GM23338 (cell line): ENCODE results near the gene DENND6A. TPM values are rescaled to one million over a fixed set of nuclear protein-coding genes. Genes with fewer than 3 reads are reported as not detected.
A peak's percentile ranks its signal among the peaks of the same experiment; 100 is the strongest.

Experiments
- ATAC-seq: fragments of 200-7000 bp; cut with Tn5 transposase; 3 replicates; pipeline ENCODE4 v1.9.1; 2020
- DNase-seq: peaks from one replicate; pipeline ENCODE4 v3.0.0-alpha.2; 2015; ENCODE audit warnings: low spot score
- H2AFZ ChIP-seq: fragments of 200-600 bp; sonication (generic); 2 replicates; pipeline ENCODE4 v1.8.0; 2016; ENCODE audit warnings: antibody characterized with exemption, mild to moderate bottlenecking, moderate library complexity
- H3F3A ChIP-seq: fragments of 200-600 bp; sonication (generic); replicated peaks from 2 replicates; pipeline ENCODE4 v1.8.0; 2017; ENCODE audit warnings: antibody characterized with exemption, mixed run types, low read depth
- H3K27ac ChIP-seq: fragments of 200-600 bp; sonication (generic); 2 replicates; pipeline ENCODE4 v1.6.1; 2016; ENCODE audit warnings: low read depth
- H3K27me3 ChIP-seq: fragments of 200-600 bp; sonication (generic); 2 replicates; pipeline ENCODE4 v1.8.0; 2016; ENCODE audit warnings: mild to moderate bottlenecking, mixed run types, moderate library complexity; ENCODE audit not compliant: insufficient read depth
- H3K36me3 ChIP-seq: fragments of 200-600 bp; sonication (generic); 2 replicates; pipeline ENCODE4 v1.8.0; 2016; ENCODE audit warnings: mild to moderate bottlenecking; ENCODE audit not compliant: insufficient read depth
- H3K4me1 ChIP-seq: fragments of 200-600 bp; sonication (generic); 2 replicates; pipeline ENCODE4 v1.8.0; 2016; ENCODE audit warnings: mild to moderate bottlenecking, moderate library complexity; ENCODE audit not compliant: insufficient read depth
- H3K4me2 ChIP-seq: fragments of 200-600 bp; sonication (generic); 2 replicates; pipeline ENCODE4 v1.7.1; 2017; ENCODE audit warnings: mixed run types
- H3K4me3 ChIP-seq: fragments of 200-600 bp; sonication (generic); 2 replicates; pipeline ENCODE4 v1.6.1; 2016; ENCODE audit warnings: mixed run types
- H3K79me2 ChIP-seq: fragments of 200-600 bp; sonication (generic); replicated peaks from 2 replicates; pipeline ENCODE4 v1.8.0; 2017; ENCODE audit warnings: mild to moderate bottlenecking; ENCODE audit not compliant: insufficient read depth
- H3K9me2 ChIP-seq: fragments of 200-600 bp; sonication (generic); 2 replicates; pipeline ENCODE4 v1.8.0; 2017; ENCODE audit not compliant: insufficient read depth
- H4K20me1 ChIP-seq: fragments of 200-600 bp; sonication (generic); replicated peaks from 2 replicates; pipeline ENCODE4 v1.8.0; 2017; ENCODE audit warnings: mild to moderate bottlenecking; ENCODE audit not compliant: insufficient read depth
- H3K27ac Mint-ChIP-seq: 2 replicates; pipeline ENCODE4 v1.8.0; 2020; ENCODE audit warnings: inconsistent platforms, mild to moderate bottlenecking, moderate library complexity, mixed read lengths
- H3K27me3 Mint-ChIP-seq: 3 replicates; pipeline ENCODE4 v1.8.0; 2022; ENCODE audit warnings: low read depth, mild to moderate bottlenecking, moderate library complexity, mixed read lengths, inconsistent platforms; ENCODE audit not compliant: insufficient read depth, poor library complexity
- H3K36me3 Mint-ChIP-seq: 3 replicates; pipeline ENCODE4 v1.8.0; 2021; ENCODE audit warnings: low read depth, mild to moderate bottlenecking, inconsistent platforms, moderate library complexity, mixed read lengths
- H3K4me1 Mint-ChIP-seq: 3 replicates; pipeline ENCODE4 v1.8.0; 2020; ENCODE audit warnings: mild to moderate bottlenecking, inconsistent platforms, mixed read lengths
- H3K4me3 Mint-ChIP-seq: 3 replicates; pipeline ENCODE4 v1.8.0; 2021; ENCODE audit warnings: moderate library complexity, mild to moderate bottlenecking, inconsistent platforms, mixed read lengths
- H3K9me3 Mint-ChIP-seq: 3 replicates; pipeline ENCODE4 v1.8.0; 2020; ENCODE audit warnings: moderate library complexity, mild to moderate bottlenecking, inconsistent platforms, mixed read lengths
- CREB1 ChIP-seq: fragments of 250-450 bp; sonication (Bioruptor Pico); IDR thresholded peaks from 2 replicates; pipeline ENCODE4 v1.5.0; 2020; ENCODE audit warnings: low read depth, mild to moderate bottlenecking, moderate library complexity
- CTCF ChIP-seq, 2 experiments: fragments of 200-600 bp in 1 of 2; sonication (generic) in 1 of 2; conservative IDR thresholded peaks; 2 replicates each; pipeline versions ENCODE4 v1.5.1 to v1.6.1; 2016 to 2017; ENCODE audit warnings: antibody characterized with exemption in 2 of 2, low read depth in 2 of 2, mild to moderate bottlenecking in 2 of 2, moderate library complexity in 1 of 2
- EZH2 ChIP-seq: fragments of 200-600 bp; sonication (generic); IDR thresholded peaks from one replicate; pipeline ENCODE4 v1.8.0; 2017; ENCODE audit warnings: antibody characterized with exemption, mild to moderate bottlenecking, low read depth; ENCODE audit not compliant: unreplicated experiment
- EZH2phosphoT487 ChIP-seq: fragments of 200-600 bp; sonication (generic); IDR thresholded peaks from one replicate; pipeline ENCODE4 v1.8.1; 2018; ENCODE audit warnings: antibody characterized with exemption; ENCODE audit not compliant: unreplicated experiment
- JUNB ChIP-seq: IDR thresholded peaks from one replicate; pipeline ENCODE4 v1.6.1; 2016; ENCODE audit warnings: antibody characterized with exemption; ENCODE audit not compliant: unreplicated experiment
- NANOG ChIP-seq: IDR thresholded peaks from 2 replicates; pipeline ENCODE4 v1.6.1; 2016; ENCODE audit warnings: antibody characterized with exemption, borderline replicate concordance
- POLR2AphosphoS5 ChIP-seq: IDR thresholded peaks from 2 replicates; pipeline ENCODE4 v1.6.1; 2016; ENCODE audit warnings: antibody characterized with exemption, low read depth
- STAT1 ChIP-seq: IDR thresholded peaks from one replicate; pipeline ENCODE4 v1.6.1; 2016; ENCODE audit warnings: antibody characterized with exemption; ENCODE audit not compliant: unreplicated experiment
- ZNF114 ChIP-seq: fragments of 250-450 bp; sonication (Bioruptor Pico); IDR thresholded peaks from 2 replicates; pipeline ENCODE4 v1.5.0; 2020; ENCODE audit warnings: mild to moderate bottlenecking, moderate library complexity
- ZNF331 ChIP-seq: fragments of 250-450 bp; sonication (Bioruptor Pico); IDR thresholded peaks from 2 replicates; pipeline ENCODE4 v1.5.0; 2020; ENCODE audit warnings: low read depth, mild to moderate bottlenecking, moderate library complexity
- polyA plus RNA-seq: library from polyadenylated mRNA; unstranded; fragments of >200 nt; fragmentation: Nextera tagmentation; extraction: Ambion mirVana; gene quantifications from 2 replicates; pipeline ENCODE4 v1.2.1, GENCODE V29; 2016
- total RNA-seq: library from RNA; depleted of rRNA; stranded (reverse); fragments of >200 nt; shearing (Covaris generic); gene quantifications from 2 replicates; pipeline ENCODE4 v1.2.3, GENCODE V29; 2014
- TF ChIP-seq, protein P1 (sequence below): IDR thresholded peaks from 2 replicates; pipeline ENCODE4 v1.6.1; 2016; ENCODE audit warnings: antibody characterized with exemption
- TF ChIP-seq, protein P2 (sequence below): IDR thresholded peaks from one replicate; pipeline ENCODE4 v1.6.1; 2018; ENCODE audit warnings: antibody characterized with exemption; ENCODE audit not compliant: unreplicated experiment

DENND6A gene
- total and polyA plus RNA-seq, 2 experiments from 2014 or later = 7.5 to 17.5 TPM

- H3K4me2 ChIP-seq = peak overlapping the region; percentile 5; the same call in 1 of the 2 replicates
- H3K9me2 ChIP-seq = no peaks in the 10 kb centered on the region
- DNase-seq = no peak
- no peaks in the 10 kb centered on the region; the same call in 2 of the 3 replicates for H3K36me3 Mint-ChIP-seq
- H3K27me3 Mint-ChIP-seq = peaks cover 2% of the 10 kb centered on the region
- H3K4me1 ChIP-seq = peaks cover 7% of the 10 kb centered on the region; the same call in 1 of the 2 replicates
- no peak for ATAC-seq
- no peaks in the 10 kb centered on the region for H3F3A ChIP-seq
- no peak overlapping the region for H2AFZ ChIP-seq
- H3K27me3 ChIP-seq = no peaks in the 10 kb centered on the region
- H3K9me3 Mint-ChIP-seq = no peaks in the 10 kb centered on the region
- H3K27ac Mint-ChIP-seq = no peak overlapping the region
- H4K20me1 ChIP-seq = 0 out of 2 replicates have a peak, but pooled peaks cover 3% of the 10 kb centered on the region
- H3K36me3 ChIP-seq = peaks cover 4% of the 10 kb centered on the region; the same call in 1 of the 2 replicates
- no peak for TF ChIP-seq EZH2
- TF ChIP-seq STAT1 = no peak
- TF ChIP-seq, protein P1, sequence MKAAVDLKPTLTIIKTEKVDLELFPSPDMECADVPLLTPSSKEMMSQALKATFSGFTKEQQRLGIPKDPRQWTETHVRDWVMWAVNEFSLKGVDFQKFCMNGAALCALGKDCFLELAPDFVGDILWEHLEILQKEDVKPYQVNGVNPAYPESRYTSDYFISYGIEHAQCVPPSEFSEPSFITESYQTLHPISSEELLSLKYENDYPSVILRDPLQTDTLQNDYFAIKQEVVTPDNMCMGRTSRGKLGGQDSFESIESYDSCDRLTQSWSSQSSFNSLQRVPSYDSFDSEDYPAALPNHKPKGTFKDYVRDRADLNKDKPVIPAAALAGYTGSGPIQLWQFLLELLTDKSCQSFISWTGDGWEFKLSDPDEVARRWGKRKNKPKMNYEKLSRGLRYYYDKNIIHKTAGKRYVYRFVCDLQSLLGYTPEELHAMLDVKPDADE = no peak
- H3K79me2 ChIP-seq = peaks cover 10% of the 10 kb centered on the region
- H3K4me3 ChIP-seq = no peak overlapping the region
- 0 out of 2 replicates have a peak overlapping the region, but pooled peaks have one; percentile 13 for H3K27ac ChIP-seq
- peaks cover 6% of the 10 kb centered on the region; the same call in 2 of the 3 replicates for H3K4me1 Mint-ChIP-seq
- no peak overlapping the region for H3K4me3 Mint-ChIP-seq
Measured at GRCh38 chr3:57670543-57670942, 22.3 kb downstream of the DENND6A start.

DNA sequence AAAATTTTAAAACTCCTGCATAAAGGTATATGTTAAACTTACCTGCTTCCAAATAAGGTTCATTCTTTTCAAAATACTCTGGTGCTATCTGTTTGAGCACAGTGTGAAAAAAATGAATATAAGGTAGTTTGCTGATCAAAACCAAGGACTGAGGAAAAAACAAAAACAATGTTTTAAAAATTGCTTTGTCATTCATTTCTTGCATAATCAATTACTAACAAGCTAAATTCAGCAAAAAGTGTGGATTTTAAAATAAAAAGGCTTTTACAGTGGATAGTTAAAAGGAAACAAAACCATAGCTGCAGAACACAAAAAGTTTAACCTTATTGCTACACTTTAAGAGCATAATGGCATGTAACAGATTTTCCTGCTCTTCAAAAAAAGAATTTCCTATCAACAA, 31.5 kb downstream of the DENND6A start:
- H3K27me3 Mint-ChIP-seq = no peaks in the 10 kb centered on the region
- H3K27ac Mint-ChIP-seq = peak overlapping the region; percentile 72; the same call in 1 of the 2 replicates
- no peak for DNase-seq
- TF ChIP-seq CTCF (conservative IDR thresholded peaks at IDR 0.05; ENCODE audit: low read depth in 2 of 2) (no peak), CREB1 (no peak), ZNF114 (CRISPR knock-in tag) (no peak), EZH2phosphoT487 (no peak), NANOG (no peak), POLR2AphosphoS5 (no peak), ZNF331 (CRISPR knock-in tag) (no peak), JUNB (no peak), STAT1 (no peak), EZH2 (no peak)
- TF ChIP-seq, protein P1 = no peak
- TF ChIP-seq, protein P2, sequence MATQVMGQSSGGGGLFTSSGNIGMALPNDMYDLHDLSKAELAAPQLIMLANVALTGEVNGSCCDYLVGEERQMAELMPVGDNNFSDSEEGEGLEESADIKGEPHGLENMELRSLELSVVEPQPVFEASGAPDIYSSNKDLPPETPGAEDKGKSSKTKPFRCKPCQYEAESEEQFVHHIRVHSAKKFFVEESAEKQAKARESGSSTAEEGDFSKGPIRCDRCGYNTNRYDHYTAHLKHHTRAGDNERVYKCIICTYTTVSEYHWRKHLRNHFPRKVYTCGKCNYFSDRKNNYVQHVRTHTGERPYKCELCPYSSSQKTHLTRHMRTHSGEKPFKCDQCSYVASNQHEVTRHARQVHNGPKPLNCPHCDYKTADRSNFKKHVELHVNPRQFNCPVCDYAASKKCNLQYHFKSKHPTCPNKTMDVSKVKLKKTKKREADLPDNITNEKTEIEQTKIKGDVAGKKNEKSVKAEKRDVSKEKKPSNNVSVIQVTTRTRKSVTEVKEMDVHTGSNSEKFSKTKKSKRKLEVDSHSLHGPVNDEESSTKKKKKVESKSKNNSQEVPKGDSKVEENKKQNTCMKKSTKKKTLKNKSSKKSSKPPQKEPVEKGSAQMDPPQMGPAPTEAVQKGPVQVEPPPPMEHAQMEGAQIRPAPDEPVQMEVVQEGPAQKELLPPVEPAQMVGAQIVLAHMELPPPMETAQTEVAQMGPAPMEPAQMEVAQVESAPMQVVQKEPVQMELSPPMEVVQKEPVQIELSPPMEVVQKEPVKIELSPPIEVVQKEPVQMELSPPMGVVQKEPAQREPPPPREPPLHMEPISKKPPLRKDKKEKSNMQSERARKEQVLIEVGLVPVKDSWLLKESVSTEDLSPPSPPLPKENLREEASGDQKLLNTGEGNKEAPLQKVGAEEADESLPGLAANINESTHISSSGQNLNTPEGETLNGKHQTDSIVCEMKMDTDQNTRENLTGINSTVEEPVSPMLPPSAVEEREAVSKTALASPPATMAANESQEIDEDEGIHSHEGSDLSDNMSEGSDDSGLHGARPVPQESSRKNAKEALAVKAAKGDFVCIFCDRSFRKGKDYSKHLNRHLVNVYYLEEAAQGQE = no peak

More for the DNA sequence above, 31.5 kb downstream of the DENND6A start:
- H3K27ac ChIP-seq = no peak overlapping the region
- ATAC-seq = no peak
- no peaks in the 10 kb centered on the region for H4K20me1 ChIP-seq
- H3K4me1 Mint-ChIP-seq = peaks cover 16% of the 10 kb centered on the region
- no peak overlapping the region for H2AFZ ChIP-seq
- H3K36me3 ChIP-seq = no peaks in the 10 kb centered on the region
- H3F3A ChIP-seq = no peaks in the 10 kb centered on the region
- H3K4me3 ChIP-seq = no peak overlapping the region
- no peaks in the 10 kb centered on the region; the same call in 1 of the 3 replicates for H3K36me3 Mint-ChIP-seq
- H3K9me3 Mint-ChIP-seq = no peaks in the 10 kb centered on the region
- no peaks in the 10 kb centered on the region for H3K79me2 ChIP-seq
- H3K4me2 ChIP-seq = no peak overlapping the region
- H3K27me3 ChIP-seq = no peaks in the 10 kb centered on the region
- peaks cover 19% of the 10 kb centered on the region for H3K4me1 ChIP-seq
- H3K4me3 Mint-ChIP-seq = no peak overlapping the region
- H3K9me2 ChIP-seq = no peaks in the 10 kb centered on the region
